HepG2 (cell line): Measurements from ENCODE around the gene GOT1. TPM values are rescaled to one million over a fixed set of nuclear protein-coding genes. Genes with fewer than 3 reads are reported as not detected.

ENCODE experiments used
- AHDC1 ChIP-seq: sonication (generic); formaldehyde crosslinking; IDR thresholded peaks from 2 replicates; pipeline ENCODE4 v1.5.1; 2020; ENCODE audit warnings: mild to moderate bottlenecking, missing genetic modification reagents, borderline replicate concordance
- DZIP1 ChIP-seq: sonication (generic); formaldehyde crosslinking; IDR thresholded peaks from 2 replicates; pipeline ENCODE4 v1.5.0; 2020; ENCODE audit warnings: mild to moderate bottlenecking, missing genetic modification reagents
- ELF3 ChIP-seq: IDR thresholded peaks from 2 replicates; pipeline ENCODE4 v1.6.1; 2016; ENCODE audit warnings: missing genetic modification reagents, missing compliant biosample characterization
- FIP1L1 ChIP-seq: fragments of 200-400 bp; formaldehyde crosslinking; IDR thresholded peaks from 2 replicates; pipeline ENCODE4 v1.6.1; 2018; ENCODE audit warnings: low read depth, mild to moderate bottlenecking, low read length, moderate library complexity, borderline replicate concordance; ENCODE audit not compliant: insufficient read depth
- FOXC1 ChIP-seq: sonication (generic); formaldehyde crosslinking; IDR thresholded peaks from 2 replicates; pipeline ENCODE4 v1.8.0; 2022; ENCODE audit warnings: mild to moderate bottlenecking, missing genetic modification reagents, borderline replicate concordance
- HMG20A ChIP-seq: IDR thresholded peaks from 2 replicates; pipeline ENCODE4 v1.6.1; 2016; ENCODE audit warnings: borderline replicate concordance
- HMGXB3 ChIP-seq: sonication (generic); formaldehyde crosslinking; IDR thresholded peaks from 2 replicates; pipeline ENCODE4 v1.4.0; 2020; ENCODE audit warnings: missing genetic modification reagents, borderline replicate concordance
- KAT7 ChIP-seq: IDR thresholded peaks from 2 replicates; pipeline ENCODE4 v1.6.1; 2018; ENCODE audit warnings: borderline replicate concordance, missing compliant biosample characterization
- NRL ChIP-seq: sonication (generic); formaldehyde crosslinking; IDR thresholded peaks from 2 replicates; pipeline ENCODE4 v1.5.0; 2020; ENCODE audit warnings: missing genetic modification reagents, mild to moderate bottlenecking, moderate library complexity, borderline replicate concordance
- POGZ ChIP-seq: sonication (generic); formaldehyde crosslinking; IDR thresholded peaks from 2 replicates; pipeline ENCODE4 v1.4.0; 2020; ENCODE audit warnings: mild to moderate bottlenecking, missing genetic modification reagents
- RFX5 ChIP-seq: IDR thresholded peaks from 2 replicates; pipeline ENCODE4 v1.6.1; 2011; ENCODE audit warnings: low read depth, low read length, improper control_type of control experiment
- SNAPC2 ChIP-seq: sonication (generic); formaldehyde crosslinking; IDR thresholded peaks from 2 replicates; pipeline ENCODE4 v1.8.1; 2022; ENCODE audit warnings: mild to moderate bottlenecking, missing genetic modification reagents
- TCF7L2 ChIP-seq: IDR thresholded peaks from 2 replicates; pipeline ENCODE4 v1.6.1; 2011; ENCODE audit warnings: mild to moderate bottlenecking, low read depth, low read length, moderate library complexity
- ZNF12 ChIP-seq: sonication (generic); formaldehyde crosslinking; IDR thresholded peaks from 2 replicates; pipeline ENCODE4 v1.5.0; 2020; ENCODE audit warnings: missing genetic modification reagents
- ZNF138 ChIP-seq: sonication (generic); formaldehyde crosslinking; IDR thresholded peaks from 2 replicates; pipeline ENCODE4 v1.5.0; 2020; ENCODE audit warnings: mild to moderate bottlenecking, low read depth, missing genetic modification reagents
- polyA plus RNA-seq, 8 experiments: library from polyadenylated mRNA; depleted of rRNA in 3 of 8; stranded (reverse) in 7 of 8; unstranded in 1 of 8; fragments of >200 nt; fragmentation: Illumina TruSeq in 4 of 8; extraction: Trizol in 4 of 8; gene quantifications; 2 replicates each; pipeline versions ENCODE4 v1.2.1 to v1.2.3, GENCODE V29; 2011 to 2016; ENCODE audit warnings: low read depth in 4 of 8, missing spikeins in 1 of 8, mixed read lengths in 1 of 8; ENCODE audit not compliant: insufficient read depth in 1 of 8
- total RNA-seq, 5 experiments: library from RNA; depleted of rRNA; stranded (reverse); fragments of >200 nt; fragmentation: Illumina TruSeq; extraction: Trizol; gene quantifications; 2 replicates each; pipeline ENCODE4 v1.2.3, GENCODE V29; 2016; ENCODE audit warnings: low read depth in 1 of 5

The GOT1 gene
- total and polyA plus RNA-seq, 2 of the 13 experiments (the other 11 are each of a cell fraction or from before 2014, with no cell fraction given) = 81.2 to 102 TPM

- TF ChIP-seq NRL (peak; percentile 50; the same call in 1 of the 2 replicates), HMG20A (CRISPR knock-in tag) (no peak), HMGXB3 (peak; percentile 100), FIP1L1 (no peak), RFX5 (peak; percentile 93), DZIP1 (CRISPR knock-in tag) (0 out of 2 replicates have a peak, but pooled peaks have one; percentile 65), ELF3 (CRISPR knock-in tag) (no peak), AHDC1 (no peak), ZNF12 (CRISPR knock-in tag) (no peak), KAT7 (CRISPR knock-in tag) (no peak; the same call in 1 of the 2 replicates), ZNF138 (CRISPR knock-in tag) (no peak), POGZ (CRISPR knock-in tag) (peak; percentile 94), TCF7L2 (no peak), FOXC1 (CRISPR knock-in tag) (peak; percentile 49; the same call in 1 of the 2 replicates), SNAPC2 (peak; percentile 55)
Measured at GRCh38 chr10:99430451-99431189, at the start of gene GOT1 (continued).
